Stimulated activated CD4-positive, alpha-beta T cell treated with anti-CD3 and anti-CD28 coated beads, Interleukin-12 subunit alpha, Interleukin-12 subunit beta, amount 100 ng/mL, for 24 hours (primary cell): Measurements from ENCODE around the gene AGAP9.
"Not testable (repeated sequence)": the region's sequence is repeated elsewhere in the genome, so short reads cannot be mapped to it uniquely, and the experiment has no call there.

Source experiments
- DNase-seq, 2 experiments: peaks; one replicate each; pipeline ENCODE4 v3.0.0-alpha.2; 2020; ENCODE audit warnings: low read depth in 2 of 2

The AGAP9 gene

GRCh38 chr10:47523475-47523874, at the start of gene AGAP9:
TSS of gene AGAP9 (minus strand) at chr10:47523638. CDS start at chr10:47523526, 112 bp downstream.
- DNase-seq = not testable (repeated sequence)

GRCh38 chr10:47571138-47571912, 47.9 kb upstream of the AGAP9 start:
- DNase-seq = not testable (repeated sequence)

GRCh38 chr10:47566757-47567156, 43.3 kb upstream of the AGAP9 start:
- DNase-seq = not testable (repeated sequence)

GRCh38 chr10:47566108-47566699, 42.8 kb upstream of the AGAP9 start:
- not testable (repeated sequence) for DNase-seq

- not testable (repeated sequence) for DNase-seq
These were observed 42.1 kb upstream of the AGAP9 start for GRCh38 chr10:47565517-47565920.

- not testable (repeated sequence) for DNase-seq
These were observed 41.5 kb upstream of the AGAP9 start for GRCh38 chr10:47564953-47565352.

- DNase-seq = not testable (repeated sequence)
These were observed 40.9 kb upstream of the AGAP9 start for GRCh38 chr10:47564318-47564717.

- DNase-seq = not testable (repeated sequence)
These were observed 37.0 kb upstream of the AGAP9 start for GRCh38 chr10:47560452-47560851.

- not testable (repeated sequence) for DNase-seq
These were observed 36.4 kb upstream of the AGAP9 start for GRCh38 chr10:47559718-47560308.

- DNase-seq = not testable (repeated sequence)
These were observed 34.7 kb upstream of the AGAP9 start for GRCh38 chr10:47558109-47558508.

- not testable (repeated sequence) for DNase-seq
These were observed 34.2 kb upstream of the AGAP9 start for GRCh38 chr10:47557616-47558015.

- DNase-seq = not testable (repeated sequence)
These were observed 31.9 kb upstream of the AGAP9 start for GRCh38 chr10:47555334-47555733.

GRCh38 chr10:47554552-47554951, 31.1 kb upstream of the AGAP9 start:
- not testable (repeated sequence) for DNase-seq

GRCh38 chr10:47553860-47554247, 30.4 kb upstream of the AGAP9 start:
- DNase-seq = not testable (repeated sequence)

- DNase-seq = peak; percentile 77 to 81
These were observed 29.9 kb upstream of the AGAP9 start for GRCh38 chr10:47553214-47553859.

GRCh38 chr10:47552719-47553118, 29.3 kb upstream of the AGAP9 start:
- peak in 1 of 2 experiments; percentile 20 for DNase-seq

- not testable (repeated sequence) for DNase-seq
These were observed 23.8 kb upstream of the AGAP9 start for GRCh38 chr10:47547286-47547685.

- not testable (repeated sequence) for DNase-seq
These were observed 13.0 kb upstream of the AGAP9 start for GRCh38 chr10:47536430-47536829.

GRCh38 chr10:47502313-47502712, 21.1 kb downstream of the AGAP9 start:
- not testable (repeated sequence) for DNase-seq

GRCh38 chr10:47494226-47494625, 29.2 kb downstream of the AGAP9 start:
- not testable (repeated sequence) for DNase-seq

- not testable (repeated sequence) for DNase-seq
These were observed 31.8 kb downstream of the AGAP9 start, which contains the start of gene FAM25G for GRCh38 chr10:47491600-47491999. TSS of gene FAM25G (minus strand) at chr10:47491700. CDS start at chr10:47491674, 26 bp downstream.

GRCh38 chr10:47489630-47490029, 33.8 kb downstream of the AGAP9 start:
- DNase-seq = not testable (repeated sequence)
